HTERT RPE-1 (cell line): ENCODE results near the gene NKX2-2.

Experiments used
- in situ Hi-C: fragments of 300-500 bp; cut with MboI; formaldehyde crosslinking; loops from 4 replicates; pipeline ENCODE4 v1.14.3; 2020; ENCODE audit warnings: low sequenced_read_pairs

NKX2-2 gene

GRCh38 chr20:21522481-21523280 lies 8.8 kb upstream of the NKX2-2 start:
- in situ Hi-C loops, result no loop called here

GRCh38 chr20:21521596-21522480 lies 8.0 kb upstream of the NKX2-2 start:
- in situ Hi-C loops, result no loop called here

- in situ Hi-C loops, result no loop called here
Observed at GRCh38 chr20:21520702-21521595, 7.1 kb upstream of the NKX2-2 start.

GRCh38 chr20:21519136-21519584 lies 5.3 kb upstream of the NKX2-2 start:
- in situ Hi-C loops, result no loop called here

GRCh38 chr20:21518292-21518991 lies 4.6 kb upstream of the NKX2-2 start:
- in situ Hi-C loops, result no loop called here

- in situ Hi-C loops, result no loop called here
Observed at GRCh38 chr20:21517566-21518277, 3.9 kb upstream of the NKX2-2 start.

GRCh38 chr20:21516861-21517565 lies 3.1 kb upstream of the NKX2-2 start:
- in situ Hi-C loops, result no loop called here

GRCh38 chr20:21516180-21516567 lies 2.3 kb upstream of the NKX2-2 start:
- in situ Hi-C loops, result no loop called here

- in situ Hi-C loops, result no loop called here
Observed at GRCh38 chr20:21515300-21516179, 1.7 kb upstream of the NKX2-2 start.

GRCh38 chr20:21514553-21515251 lies 838 bp upstream of the NKX2-2 start:
- in situ Hi-C loops, result no loop called here

- in situ Hi-C loops, result no loop called here
Observed at GRCh38 chr20:21513181-21513663, 642 bp downstream of the NKX2-2 start.

- in situ Hi-C loops, result no loop called here
Observed at GRCh38 chr20:21512634-21513180, 1.2 kb downstream of the NKX2-2 start.

GRCh38 chr20:21511850-21512633 lies 1.8 kb downstream of the NKX2-2 start:
- in situ Hi-C loops, result no loop called here

GRCh38 chr20:21511485-21511849 lies 2.4 kb downstream of the NKX2-2 start:
- in situ Hi-C loops, result no loop called here

- in situ Hi-C loops, result no loop called here
Observed at GRCh38 chr20:21510414-21511384, 3.2 kb downstream of the NKX2-2 start.
